Memory B cell (primary cell): Measurements from ENCODE around the gene GRHL3.

Source experiments
- ATAC-seq: fragments of 150-1000 bp; cut with Tn5 transposase; 2 replicates; pipeline ENCODE4 v1.10.0; 2021; ENCODE audit warnings: low read depth, mild to moderate bottlenecking, moderate library complexity
- DNase-seq, 2 donors: peaks; one replicate each; pipeline ENCODE4 v3.0.0; 2022; ENCODE audit warnings: low spot score in 2 of 2
- H3K27ac Mint-ChIP-seq: one replicate; pipeline ENCODE4 v1.8.0; 2022; ENCODE audit warnings: mild to moderate bottlenecking, moderate library complexity, mixed read lengths
- H3K27me3 Mint-ChIP-seq: one replicate; pipeline ENCODE4 v1.8.0; 2022; ENCODE audit warnings: mixed read lengths
- H3K36me3 Mint-ChIP-seq: one replicate; pipeline ENCODE4 v1.8.0; 2022; ENCODE audit warnings: mild to moderate bottlenecking, mixed read lengths
- H3K4me1 Mint-ChIP-seq: one replicate; pipeline ENCODE4 v1.8.0; 2022; ENCODE audit warnings: mixed read lengths
- H3K4me3 Mint-ChIP-seq: one replicate; pipeline ENCODE4 v1.8.0; 2022; ENCODE audit warnings: mild to moderate bottlenecking, moderate library complexity, mixed read lengths
- H3K9me3 Mint-ChIP-seq: one replicate; pipeline ENCODE4 v1.8.0; 2022; ENCODE audit warnings: mixed read lengths

GRHL3 gene

GRCh38 chr1:24351918-24352627 is 32.9 kb downstream of the GRHL3 start:
- H3K4me3 Mint-ChIP-seq: no peak overlapping the region
- peaks cover 8% of the 10 kb centered on the region for H3K4me1 Mint-ChIP-seq

GRCh38 chr1:24353292-24353891 is 34.2 kb downstream of the GRHL3 start:
- H3K36me3 Mint-ChIP-seq: peaks cover 6% of the 10 kb centered on the region
- no peak overlapping the region for H3K4me3 Mint-ChIP-seq
- DNase-seq: no peak
- peaks cover 8% of the 10 kb centered on the region for H3K4me1 Mint-ChIP-seq
- H3K27me3 Mint-ChIP-seq: peaks cover 2% of the 10 kb centered on the region
- no peak overlapping the region for H3K27ac Mint-ChIP-seq
- H3K9me3 Mint-ChIP-seq: no peaks in the 10 kb centered on the region
- no peak for ATAC-seq

More at GRCh38 chr1:24351918-24352627, 32.9 kb downstream of the GRHL3 start:
- H3K27ac Mint-ChIP-seq: no peak overlapping the region
- H3K36me3 Mint-ChIP-seq: peaks cover 2% of the 10 kb centered on the region
- no peak for DNase-seq
- peaks cover 3% of the 10 kb centered on the region for H3K27me3 Mint-ChIP-seq
- no peak for ATAC-seq
- H3K9me3 Mint-ChIP-seq: no peaks in the 10 kb centered on the region

- H3K4me1 Mint-ChIP-seq: peaks cover 6% of the 10 kb centered on the region
- ATAC-seq: no peak
- H3K27me3 Mint-ChIP-seq: no peaks in the 10 kb centered on the region
- H3K27ac Mint-ChIP-seq: no peak overlapping the region
- peaks cover 10% of the 10 kb centered on the region for H3K36me3 Mint-ChIP-seq
- no peak for DNase-seq
- no peaks in the 10 kb centered on the region for H3K9me3 Mint-ChIP-seq
- no peak overlapping the region for H3K4me3 Mint-ChIP-seq
Measured at GRCh38 chr1:24355466-24355865, 36.3 kb downstream of the GRHL3 start.

- DNase-seq (no peak), ATAC-seq (no peak)
- Mint-ChIP-seq H3K4me3 (no peak overlapping the region), H3K9me3 (no peaks in the 10 kb centered on the region), H3K4me1 (no peaks in the 10 kb centered on the region), H3K36me3 (peaks cover 14% of the 10 kb centered on the region), H3K27me3 (no peaks in the 10 kb centered on the region), H3K27ac (no peak overlapping the region)
Measured at GRCh38 chr1:24357038-24357437, 37.9 kb downstream of the GRHL3 start.

- DNase-seq (no peak), ATAC-seq (no peak)
- Mint-ChIP-seq H3K36me3 (peaks cover 14% of the 10 kb centered on the region), H3K9me3 (no peaks in the 10 kb centered on the region), H3K4me3 (no peak overlapping the region), H3K27ac (no peak overlapping the region), H3K27me3 (no peaks in the 10 kb centered on the region), H3K4me1 (no peaks in the 10 kb centered on the region)
Measured at GRCh38 chr1:24360681-24361080, 41.5 kb downstream of the GRHL3 start.

- H3K4me3 Mint-ChIP-seq: no peak overlapping the region
- H3K9me3 Mint-ChIP-seq: no peaks in the 10 kb centered on the region
- H3K27me3 Mint-ChIP-seq: no peaks in the 10 kb centered on the region
- H3K4me1 Mint-ChIP-seq: no peaks in the 10 kb centered on the region
- no peak overlapping the region for H3K27ac Mint-ChIP-seq
- DNase-seq (no peak), ATAC-seq (no peak)
- peaks cover 14% of the 10 kb centered on the region for H3K36me3 Mint-ChIP-seq
Measured at GRCh38 chr1:24361811-24362210, 42.7 kb downstream of the GRHL3 start.

- Mint-ChIP-seq H3K9me3 (no peaks in the 10 kb centered on the region), H3K27me3 (no peaks in the 10 kb centered on the region), H3K27ac (no peak overlapping the region), H3K4me3 (no peak overlapping the region), H3K36me3 (peaks cover 13% of the 10 kb centered on the region), H3K4me1 (no peaks in the 10 kb centered on the region)
- ATAC-seq (no peak), DNase-seq (no peak)
Measured at GRCh38 chr1:24362396-24362795, 43.2 kb downstream of the GRHL3 start.

GRCh38 chr1:24362982-24363614 is 43.9 kb downstream of the GRHL3 start:
- no peak for DNase-seq
- peaks cover 8% of the 10 kb centered on the region for H3K36me3 Mint-ChIP-seq
- H3K4me1 Mint-ChIP-seq: no peaks in the 10 kb centered on the region
- H3K9me3 Mint-ChIP-seq: no peaks in the 10 kb centered on the region
- ATAC-seq: no peak
- H3K27me3 Mint-ChIP-seq: no peaks in the 10 kb centered on the region
- no peak overlapping the region for H3K27ac Mint-ChIP-seq
- no peak overlapping the region for H3K4me3 Mint-ChIP-seq

- Mint-ChIP-seq H3K36me3 (peaks cover 8% of the 10 kb centered on the region), H3K9me3 (no peaks in the 10 kb centered on the region), H3K27me3 (no peaks in the 10 kb centered on the region), H3K27ac (no peak overlapping the region), H3K4me3 (no peak overlapping the region), H3K4me1 (no peaks in the 10 kb centered on the region)
- no peak for DNase-seq
- no peak for ATAC-seq
Measured at GRCh38 chr1:24363994-24364393, 44.8 kb downstream of the GRHL3 start.

- H3K4me1 Mint-ChIP-seq: no peaks in the 10 kb centered on the region
- H3K36me3 Mint-ChIP-seq: peaks cover 6% of the 10 kb centered on the region
- H3K27ac Mint-ChIP-seq: no peak overlapping the region
- no peaks in the 10 kb centered on the region for H3K9me3 Mint-ChIP-seq
- H3K27me3 Mint-ChIP-seq: no peaks in the 10 kb centered on the region
- DNase-seq (no peak), ATAC-seq (no peak)
- H3K4me3 Mint-ChIP-seq: no peak overlapping the region
Measured at GRCh38 chr1:24364605-24364974, 45.4 kb downstream of the GRHL3 start.

GRCh38 chr1:24364975-24365678 is 46.0 kb downstream of the GRHL3 start:
- no peak for DNase-seq
- H3K4me3 Mint-ChIP-seq: no peak overlapping the region
- H3K9me3 Mint-ChIP-seq: no peaks in the 10 kb centered on the region
- H3K27me3 Mint-ChIP-seq: no peaks in the 10 kb centered on the region
- H3K36me3 Mint-ChIP-seq: peaks cover 6% of the 10 kb centered on the region
- no peaks in the 10 kb centered on the region for H3K4me1 Mint-ChIP-seq
- ATAC-seq: no peak
- H3K27ac Mint-ChIP-seq: no peak overlapping the region

GRCh38 chr1:24366707-24367106 is 47.5 kb downstream of the GRHL3 start:
- H3K4me1 Mint-ChIP-seq: no peaks in the 10 kb centered on the region
- H3K36me3 Mint-ChIP-seq: no peaks in the 10 kb centered on the region
- H3K4me3 Mint-ChIP-seq: no peak overlapping the region
- no peaks in the 10 kb centered on the region for H3K27me3 Mint-ChIP-seq
- no peak for DNase-seq
- H3K9me3 Mint-ChIP-seq: no peaks in the 10 kb centered on the region
- H3K27ac Mint-ChIP-seq: no peak overlapping the region
- ATAC-seq: no peak

GRCh38 chr1:24369199-24369598 is 50.0 kb downstream of the GRHL3 start:
- Mint-ChIP-seq H3K27ac (no peak overlapping the region), H3K36me3 (no peaks in the 10 kb centered on the region), H3K27me3 (no peaks in the 10 kb centered on the region), H3K4me3 (no peak overlapping the region), H3K4me1 (peaks cover 14% of the 10 kb centered on the region), H3K9me3 (no peaks in the 10 kb centered on the region)
- no peak for ATAC-seq
- no peak for DNase-seq

- H3K27me3 Mint-ChIP-seq: no peaks in the 10 kb centered on the region
- no peak overlapping the region for H3K4me3 Mint-ChIP-seq
- no peak overlapping the region for H3K27ac Mint-ChIP-seq
- H3K9me3 Mint-ChIP-seq: no peaks in the 10 kb centered on the region
- H3K36me3 Mint-ChIP-seq: no peaks in the 10 kb centered on the region
- peaks cover 16% of the 10 kb centered on the region for H3K4me1 Mint-ChIP-seq
- ATAC-seq (no peak), DNase-seq (no peak)
Measured at GRCh38 chr1:24369801-24370200, 50.6 kb downstream of the GRHL3 start.
